ENCODE measurements around the gene BARHL2. TPM values are rescaled to one million over a fixed set of nuclear protein-coding genes. Genes with fewer than 3 reads are reported as not detected.

Gene BARHL2
- total and polyA plus RNA-seq, 2 donors (not counting 3 experiments of a cell fraction or from before 2014, with no cell fraction given): not detected

GRCh38 chr1:90726986-90727480 is 9.9 kb upstream of the BARHL2 start:
- no TSS peak for BruUV-seq (replicated peaks)
- POLR2A ChIA-PET: no interaction called here
- CTCF ChIA-PET: interaction anchor here (2.6 kb wide), 1 partner anchor 238 kb away, joined by 12 read pairs; no protein-coding TSS in a partner anchor

More at GRCh38 chr1:90726986-90727480, 9.9 kb upstream of the BARHL2 start:
- no peak overlapping the region for H3K4me3 ChIP-seq (replicated peaks in 1 of 3; ENCODE audit: insufficient read depth in 1 of 3, low read depth in 1 of 3, low read length in 3 of 3)
- intact Hi-C loops (cut with micrococcal nuclease) (loop anchor here (5.0 kb wide), 1 partner anchor 125 kb away; no protein-coding TSS in a partner anchor), dilution Hi-C loops (cut with MboI; ENCODE audit: extremely low pct_ligation_motif_present, low sequenced_read_pairs) (no loop called here)
- no peak for DNase-seq (ENCODE audit: low read depth, low spot score)
- H3K4me1 ChIP-seq (ENCODE audit: control insufficient read depth, extremely low read depth, insufficient read depth, low read length): peaks cover 2% of the 10 kb centered on the region
- no peak overlapping the region for H3K27ac ChIP-seq (ENCODE audit: insufficient read depth, low read depth, low read length)
- no peaks in the 10 kb centered on the region for H3K79me2 ChIP-seq (ENCODE audit: control insufficient read depth, insufficient read depth, low read length)
- H2AFZ ChIP-seq (ENCODE audit: low read depth, low read length): no peak overlapping the region
- TF ChIP-seq, protein P1, sequence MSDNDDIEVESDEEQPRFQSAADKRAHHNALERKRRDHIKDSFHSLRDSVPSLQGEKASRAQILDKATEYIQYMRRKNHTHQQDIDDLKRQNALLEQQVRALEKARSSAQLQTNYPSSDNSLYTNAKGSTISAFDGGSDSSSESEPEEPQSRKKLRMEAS (IDR thresholded peaks at IDR 0.05; ENCODE audit: insufficient read depth, insufficient read length): no peak
- no peak for TF ChIP-seq POLR2A (IDR thresholded peaks at IDR 0.05; ENCODE audit: low read depth, low read length)
- TF ChIP-seq POLR2AphosphoS5 (IDR thresholded peaks at IDR 0.05; ENCODE audit: insufficient read depth, low read depth, low read length): no peak
- TF ChIP-seq MYC (IDR thresholded peaks at IDR 0.05; ENCODE audit: low read depth, low read length): no peak
- TF ChIP-seq EZH2 (IDR thresholded peaks at IDR 0.05; ENCODE audit: borderline replicate concordance, low read depth, low read length, severe bottlenecking): no peak
- no peak for TF ChIP-seq GATA2 (IDR thresholded peaks at IDR 0.05; ENCODE audit: insufficient read depth, insufficient read length, low read depth, low read length)
- TF ChIP-seq, protein P2, sequence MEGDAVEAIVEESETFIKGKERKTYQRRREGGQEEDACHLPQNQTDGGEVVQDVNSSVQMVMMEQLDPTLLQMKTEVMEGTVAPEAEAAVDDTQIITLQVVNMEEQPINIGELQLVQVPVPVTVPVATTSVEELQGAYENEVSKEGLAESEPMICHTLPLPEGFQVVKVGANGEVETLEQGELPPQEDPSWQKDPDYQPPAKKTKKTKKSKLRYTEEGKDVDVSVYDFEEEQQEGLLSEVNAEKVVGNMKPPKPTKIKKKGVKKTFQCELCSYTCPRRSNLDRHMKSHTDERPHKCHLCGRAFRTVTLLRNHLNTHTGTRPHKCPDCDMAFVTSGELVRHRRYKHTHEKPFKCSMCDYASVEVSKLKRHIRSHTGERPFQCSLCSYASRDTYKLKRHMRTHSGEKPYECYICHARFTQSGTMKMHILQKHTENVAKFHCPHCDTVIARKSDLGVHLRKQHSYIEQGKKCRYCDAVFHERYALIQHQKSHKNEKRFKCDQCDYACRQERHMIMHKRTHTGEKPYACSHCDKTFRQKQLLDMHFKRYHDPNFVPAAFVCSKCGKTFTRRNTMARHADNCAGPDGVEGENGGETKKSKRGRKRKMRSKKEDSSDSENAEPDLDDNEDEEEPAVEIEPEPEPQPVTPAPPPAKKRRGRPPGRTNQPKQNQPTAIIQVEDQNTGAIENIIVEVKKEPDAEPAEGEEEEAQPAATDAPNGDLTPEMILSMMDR (IDR thresholded peaks at IDR 0.05; ENCODE audit: extremely low read depth in 1 of 2, insufficient read depth in 1 of 2, low read depth in 1 of 2, low read length in 2 of 2): no peak
- TF ChIP-seq FOS (IDR thresholded peaks at IDR 0.05; ENCODE audit: borderline replicate concordance, insufficient read depth, low read length): no peak
- TF ChIP-seq JUN (IDR thresholded peaks at IDR 0.05; ENCODE audit: borderline replicate concordance, insufficient read depth, insufficient read length, low read depth): no peak
- no peak overlapping the region for H3K4me2 ChIP-seq (ENCODE audit: insufficient read depth, low read length)
- no peaks in the 10 kb centered on the region for H4K20me1 ChIP-seq (replicated peaks; ENCODE audit: control insufficient read depth, extremely low read depth, insufficient read depth, low read length)
- H3K9me1 ChIP-seq (replicated peaks; ENCODE audit: control insufficient read depth, extremely low read depth, insufficient read depth, low read length): no peaks in the 10 kb centered on the region
- no peaks in the 10 kb centered on the region for H3K36me3 ChIP-seq (ENCODE audit: control insufficient read depth in 2 of 2, extremely low read depth in 1 of 2, insufficient read depth in 2 of 2, low read length in 2 of 2)
- no peaks in the 10 kb centered on the region for H3K9me3 ChIP-seq (replicated peaks; ENCODE audit: control insufficient read depth, insufficient read depth, low read length)
- H3K9ac ChIP-seq (replicated peaks; ENCODE audit: extremely low read depth, insufficient read depth, low read length): no peak overlapping the region
- peaks cover 94 to 100% of the 10 kb centered on the region in 2 experiments for H3K27me3 ChIP-seq (ENCODE audit: control insufficient read depth in 2 of 2, insufficient read depth in 2 of 2, low read length in 2 of 2)
- FAIRE-seq: no peak

Measured in endothelial cell of umbilical vein (primary cell).